GM12878 (cell line): ENCODE results near the gene CREB3L4. TPM values are rescaled to one million over a fixed set of nuclear protein-coding genes. Genes with fewer than 3 reads are reported as not detected.
A peak's percentile ranks its signal among the peaks of the same experiment; 100 is the strongest.

Experiments used
- ATAC-seq: fragments of 200-7000 bp; cut with Tn5 transposase; 3 replicates; pipeline ENCODE4 v1.9.1; 2020; ENCODE audit warnings: mild to moderate bottlenecking, moderate library complexity
- BruUV-seq: library from RNA; stranded (reverse); fragments of 400-500 nt; replicated peaks from 2 replicates; lab custom pipeline; 2021; lab: Mats Ljungman, UMichigan
- CTCF ChIA-PET: fragments of 300-600 bp; sonication (Branson Sonifier 250); formaldehyde crosslinking; extraction: SDS; loops from one replicate; lab custom pipeline; 2021; ENCODE audit warnings: inconsistent platforms; lab: Yijun Ruan, JAX
- POLR2A ChIA-PET: fragments of 350-600 bp; formaldehyde crosslinking; extraction: SDS; loops from one replicate; lab custom pipeline; 2021; ENCODE audit warnings: inconsistent platforms; lab: Charles Lee
- RAD21 ChIA-PET: fragments of 300-600 bp; sonication (Branson Sonifier 250); formaldehyde crosslinking; loops from one replicate; lab custom pipeline; 2023; ENCODE audit warnings: antibody characterized with exemption; ENCODE audit not compliant: unreplicated experiment; lab: Charles Lee
- SMC1A ChIA-PET: fragments of 300-600 bp; sonication (Branson Sonifier 250); formaldehyde crosslinking; loops from one replicate; lab custom pipeline; 2023; ENCODE audit not compliant: unreplicated experiment, uncharacterized antibody; lab: Charles Lee
- DNase-seq: peaks from one replicate; pipeline ENCODE4 v3.0.0-alpha.2; 2011; ENCODE audit warnings: low read depth, low spot score
- FAIRE-seq: peaks from 3 replicates; lab custom pipeline; 2011; peaks lifted over from hg19 to GRCh38; lab: Jason Lieb, UNC
- H2AFZ ChIP-seq: 2 replicates; pipeline ENCODE4 v1.6.0; 2011; ENCODE audit warnings: low read depth, low read length, control low read depth; ENCODE audit not compliant: control insufficient read depth
- H3K27ac ChIP-seq: 2 replicates; pipeline ENCODE4 v1.5.1; 2011; ENCODE audit warnings: control low read depth; ENCODE audit not compliant: control insufficient read depth, insufficient read depth
- H3K27me3 ChIP-seq, 2 experiments: replicated peaks in 1 of 2; 2 replicates each; pipeline versions ENCODE4 v1.6.0 to v1.6.1; 2011; ENCODE audit warnings: low read length in 1 of 2; ENCODE audit not compliant: control insufficient read depth in 2 of 2, insufficient read depth in 2 of 2
- H3K36me3 ChIP-seq, 2 experiments: 2 replicates each; pipeline ENCODE4 v1.5.1; 2011; ENCODE audit warnings: low read length in 1 of 2; ENCODE audit not compliant: control insufficient read depth in 2 of 2, insufficient read depth in 2 of 2
- H3K4me1 ChIP-seq: 2 replicates; pipeline ENCODE4 v1.6.1; 2011; ENCODE audit warnings: mild to moderate bottlenecking, low read length, moderate library complexity, mixed read lengths; ENCODE audit not compliant: control insufficient read depth, insufficient read depth
- H3K4me2 ChIP-seq: 2 replicates; pipeline ENCODE4 v1.6.0; 2011; ENCODE audit warnings: control low read depth; ENCODE audit not compliant: control insufficient read depth, insufficient read depth
- H3K4me3 ChIP-seq: fragments of 200-600 bp; sonication (generic); 2 replicates; pipeline ENCODE4 v1.5.1; 2016
- H3K79me2 ChIP-seq: 2 replicates; pipeline ENCODE4 v1.6.0; 2011; ENCODE audit warnings: low read length; ENCODE audit not compliant: control insufficient read depth, insufficient read depth
- H3K9ac ChIP-seq: 2 replicates; pipeline ENCODE4 v1.8.0; 2011; ENCODE audit warnings: low read length, control low read depth, mixed read lengths; ENCODE audit not compliant: control insufficient read depth, insufficient read depth
- H3K9me3 ChIP-seq: replicated peaks from 3 replicates; pipeline ENCODE4 v1.5.1; 2011; ENCODE audit warnings: mild to moderate bottlenecking, low read length; ENCODE audit not compliant: control insufficient read depth, insufficient read depth
- H4K20me1 ChIP-seq: 2 replicates; pipeline ENCODE4 v1.6.0; 2011; ENCODE audit not compliant: control insufficient read depth, insufficient read depth
- CHD1 ChIP-seq: IDR thresholded peaks from 2 replicates; pipeline ENCODE4 v1.6.1; 2012; ENCODE audit warnings: low read depth, low read length, improper control_type of control experiment
- CREM ChIP-seq: IDR thresholded peaks from 2 replicates; pipeline ENCODE4 v1.6.1; 2014; ENCODE audit warnings: antibody characterized with exemption, low read depth
- FOXK2 ChIP-seq: fragments of 450-650 bp; IDR thresholded peaks from 2 replicates; pipeline ENCODE4 v1.6.1; 2017; ENCODE audit warnings: mild to moderate bottlenecking, moderate library complexity
- HCFC1 ChIP-seq: fragments of 150-350 bp; IDR thresholded peaks from 2 replicates; pipeline ENCODE4 v1.6.1; 2014; ENCODE audit warnings: low read length
- IKZF1 ChIP-seq: fragments of 450-650 bp; conservative IDR thresholded peaks from 2 replicates; pipeline ENCODE4 v1.6.1; 2017; ENCODE audit warnings: antibody characterized with exemption, mild to moderate bottlenecking
- JUNB ChIP-seq: IDR thresholded peaks from 2 replicates; pipeline ENCODE4 v1.6.1; 2016; ENCODE audit warnings: antibody characterized with exemption, mild to moderate bottlenecking
- NRF1 ChIP-seq: conservative IDR thresholded peaks from 2 replicates; pipeline ENCODE4 v1.6.1; 2011; ENCODE audit warnings: mild to moderate bottlenecking, low read depth, low read length, improper control_type of control experiment
- POLR2AphosphoS2 ChIP-seq: IDR thresholded peaks from 2 replicates; pipeline ENCODE4 v1.6.1; 2011; ENCODE audit warnings: low read depth, mild to moderate bottlenecking, low read length, improper control_type of control experiment, moderate library complexity
- RFX5 ChIP-seq: IDR thresholded peaks from 2 replicates; pipeline ENCODE4 v1.6.1; 2011; ENCODE audit warnings: low read depth, low read length, improper control_type of control experiment
- SPI1 ChIP-seq: IDR thresholded peaks from 2 replicates; pipeline ENCODE4 v1.6.1; 2011; ENCODE audit warnings: low read depth, mild to moderate bottlenecking, low read length, moderate library complexity, borderline replicate concordance; ENCODE audit not compliant: insufficient read depth
- TARDBP ChIP-seq: IDR thresholded peaks from 2 replicates; pipeline ENCODE4 v1.6.1; 2016; ENCODE audit warnings: borderline replicate concordance
- WGBS: methylation state at CpG from one replicate; pipeline ENCODE4 v1.1.6; 2016; ENCODE audit warnings: low lambda C conversion rate; ENCODE audit not compliant: insufficient replicate concordance, insufficient coverage; ENCODE audit errors: missing lambda C conversion rate; 5-methylcytosine and 5-hydroxymethylcytosine counted together
- in situ Hi-C: fragments of 300-500 bp; cut with MboI; formaldehyde crosslinking; loops from 9 replicates; pipeline ENCODE4 v1.14.3; 2018; ENCODE audit warnings: mixed read lengths
- intact Hi-C: fragments of 100-400 bp; cut with micrococcal nuclease; formaldehyde crosslinking; loops from one replicate; pipeline ENCODE4 v1.14.2; 2022; ENCODE audit not compliant: unreplicated experiment
- polyA plus RNA-seq, 11 experiments: library from polyadenylated mRNA; depleted of rRNA in 4 of 11; unstranded in 6 of 11; stranded (reverse) in 5 of 11; fragments of >200 nt; fragmentation: Nextera tagmentation in 4 of 11; fragmentation: Illumina TruSeq in 1 of 11; extraction: Ambion mirVana in 4 of 11; extraction: Trizol in 1 of 11; gene quantifications; 1 replicate in 1 of 11; 2 replicates in 10 of 11; pipeline versions ENCODE4 v1.2.1 to v1.2.3, GENCODE V29; 2011 to 2016; ENCODE audit warnings: inconsistent platforms in 2 of 11, missing spikeins in 2 of 11, low read depth in 1 of 11
- total RNA-seq, 4 experiments: library from RNA; depleted of rRNA in 3 of 4; stranded (reverse); fragments of >200 nt in 3 of 4; fragmentation: Illumina TruSeq in 1 of 4; extraction: Trizol in 1 of 4; gene quantifications; 2 replicates each; pipeline versions ENCODE4 v1.2.1 to v1.2.3, GENCODE V29; 2013 to 2021
- TF ChIP-seq, protein P1 (sequence below): IDR thresholded peaks from 2 replicates; pipeline ENCODE4 v1.6.1; 2012; ENCODE audit warnings: low read depth, low read length, improper control_type of control experiment
- TF ChIP-seq, protein P2 (sequence below): fragments of 450-650 bp; formaldehyde crosslinking; IDR thresholded peaks from 2 replicates; pipeline ENCODE4 v1.5.0; 2022; ENCODE audit warnings: mild to moderate bottlenecking, missing genetic modification characterization

CREB3L4 gene
- total and polyA plus RNA-seq, 10 of the 15 experiments (the other 5 are each of a cell fraction or from before 2014, with no cell fraction given), result 9.7 to 14.0 (median 12.1) TPM

DNA sequence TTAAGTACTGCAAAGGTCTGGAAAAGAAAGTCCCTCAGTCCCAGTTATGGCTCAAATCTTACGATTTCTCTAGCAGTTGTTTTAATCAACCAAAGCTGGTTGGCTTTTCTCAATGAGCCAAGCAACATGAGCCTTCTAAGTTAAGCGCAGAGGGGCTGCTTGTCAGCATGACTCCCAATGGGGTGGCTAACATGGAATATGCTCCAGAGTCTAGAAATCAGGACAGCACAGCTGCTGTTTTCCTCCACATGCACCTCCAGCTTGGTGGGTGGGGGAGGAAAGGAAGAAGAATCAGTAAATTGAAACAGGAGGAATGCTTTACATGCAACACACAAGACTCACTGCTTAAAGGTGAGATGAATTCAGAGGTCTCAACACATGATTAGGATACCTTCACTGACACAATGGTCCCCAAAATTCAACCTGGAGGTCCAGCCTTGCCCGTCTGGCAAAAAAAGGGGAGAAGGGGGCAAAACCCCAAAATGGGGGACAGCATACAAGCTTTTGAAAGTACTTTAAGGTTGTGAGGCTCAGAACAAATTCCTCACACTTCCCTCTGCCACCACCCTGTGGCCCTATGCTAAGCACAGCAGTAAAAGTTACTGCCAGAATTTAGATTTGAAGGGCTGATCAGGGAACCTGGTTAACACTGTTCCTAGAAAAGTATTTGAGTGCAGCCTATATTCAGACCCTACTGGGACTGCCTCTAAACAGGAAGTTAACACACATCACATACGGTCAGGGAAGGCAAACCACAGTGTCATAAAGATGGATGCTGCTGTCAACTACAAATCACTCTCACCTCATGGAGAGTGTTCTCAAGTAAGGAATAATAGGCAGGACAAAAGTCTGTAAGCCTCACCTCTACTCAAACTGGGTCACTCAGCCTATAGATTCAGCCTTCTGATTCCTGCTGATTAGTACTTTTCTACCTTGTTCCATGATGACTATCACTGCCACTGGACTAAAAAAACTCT lies 47.5 kb upstream of the CREB3L4 start:
- Histone ChIP-seq H2AFZ (no peak overlapping the region), H3K36me3 (peaks cover 0 to 9% of the 10 kb centered on the region in 2 experiments; a peak in 2 of 4 replicates), H3K4me2 (peak overlapping the region; percentile 93), H3K9ac (peak overlapping the region; percentile 78), H3K4me3 (peak overlapping the region; percentile 98), H3K27ac (peak overlapping the region; percentile 83), H4K20me1 (no peaks in the 10 kb centered on the region; the same call in 1 of the 2 replicates), H3K27me3 (no peaks in the 10 kb centered on the region), H3K79me2 (peaks cover 77% of the 10 kb centered on the region), H3K4me1 (peaks cover 3% of the 10 kb centered on the region; the same call in 1 of the 2 replicates), H3K9me3 (no peaks in the 10 kb centered on the region)
- ChIA-PET SMC1A (interaction anchor here (0.8 to 7.7 kb wide), 27 partner anchors 10 to 257 kb away, joined by 3 to 59 read pairs (median 5); partner anchors contain the start of genes DENND4B and RAB13), RAD21 (interaction anchor here (0.6 to 6.4 kb wide), 21 partner anchors 9 to 128 kb away, joined by 3 to 55 read pairs (median 4); partner anchors contain the start of genes CREB3L4, CRTC2, DENND4B and JTB), CTCF (interaction anchor here (0.6 to 14.9 kb wide), 35 partner anchors 8 to 415 kb away, joined by 3 to 138 read pairs (median 4); partner anchors contain the start of genes CREB3L4, DENND4B, JTB and RAB13), POLR2A (interaction anchor here (0.9 to 10.1 kb wide), 12 partner anchors 9 to 99 kb away, joined by 3 to 83 read pairs (median 5); partner anchors contain the start of genes CREB3L4, DENND4B, JTB and SLC39A1)
- BruUV-seq, result no TSS peak
- ATAC-seq, result peak; percentile 2
- in situ Hi-C loops, result no loop called here
- DNase-seq, result no peak
- FAIRE-seq, result no peak
- WGBS, result 25% methylated on average over 4 of the region's 4 CpGs
- intact Hi-C loops, result loop anchor here (1.0 to 5.0 kb wide), 3 partner anchors 78 to 113 kb away; no protein-coding TSS in a partner anchor
- TF ChIP-seq POLR2AphosphoS2 (no peak), RFX5 (no peak), CREM (no peak), IKZF1 (0 out of 2 replicates have a peak, but pooled peaks have one; percentile 34), CHD1 (no peak), TARDBP (no peak), FOXK2 (no peak), SPI1 (no peak), JUNB (no peak), NRF1 (no peak), HCFC1 (no peak)
- TF ChIP-seq, protein P1, sequence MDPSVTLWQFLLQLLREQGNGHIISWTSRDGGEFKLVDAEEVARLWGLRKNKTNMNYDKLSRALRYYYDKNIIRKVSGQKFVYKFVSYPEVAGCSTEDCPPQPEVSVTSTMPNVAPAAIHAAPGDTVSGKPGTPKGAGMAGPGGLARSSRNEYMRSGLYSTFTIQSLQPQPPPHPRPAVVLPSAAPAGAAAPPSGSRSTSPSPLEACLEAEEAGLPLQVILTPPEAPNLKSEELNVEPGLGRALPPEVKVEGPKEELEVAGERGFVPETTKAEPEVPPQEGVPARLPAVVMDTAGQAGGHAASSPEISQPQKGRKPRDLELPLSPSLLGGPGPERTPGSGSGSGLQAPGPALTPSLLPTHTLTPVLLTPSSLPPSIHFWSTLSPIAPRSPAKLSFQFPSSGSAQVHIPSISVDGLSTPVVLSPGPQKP, result no peak
- TF ChIP-seq, protein P2, sequence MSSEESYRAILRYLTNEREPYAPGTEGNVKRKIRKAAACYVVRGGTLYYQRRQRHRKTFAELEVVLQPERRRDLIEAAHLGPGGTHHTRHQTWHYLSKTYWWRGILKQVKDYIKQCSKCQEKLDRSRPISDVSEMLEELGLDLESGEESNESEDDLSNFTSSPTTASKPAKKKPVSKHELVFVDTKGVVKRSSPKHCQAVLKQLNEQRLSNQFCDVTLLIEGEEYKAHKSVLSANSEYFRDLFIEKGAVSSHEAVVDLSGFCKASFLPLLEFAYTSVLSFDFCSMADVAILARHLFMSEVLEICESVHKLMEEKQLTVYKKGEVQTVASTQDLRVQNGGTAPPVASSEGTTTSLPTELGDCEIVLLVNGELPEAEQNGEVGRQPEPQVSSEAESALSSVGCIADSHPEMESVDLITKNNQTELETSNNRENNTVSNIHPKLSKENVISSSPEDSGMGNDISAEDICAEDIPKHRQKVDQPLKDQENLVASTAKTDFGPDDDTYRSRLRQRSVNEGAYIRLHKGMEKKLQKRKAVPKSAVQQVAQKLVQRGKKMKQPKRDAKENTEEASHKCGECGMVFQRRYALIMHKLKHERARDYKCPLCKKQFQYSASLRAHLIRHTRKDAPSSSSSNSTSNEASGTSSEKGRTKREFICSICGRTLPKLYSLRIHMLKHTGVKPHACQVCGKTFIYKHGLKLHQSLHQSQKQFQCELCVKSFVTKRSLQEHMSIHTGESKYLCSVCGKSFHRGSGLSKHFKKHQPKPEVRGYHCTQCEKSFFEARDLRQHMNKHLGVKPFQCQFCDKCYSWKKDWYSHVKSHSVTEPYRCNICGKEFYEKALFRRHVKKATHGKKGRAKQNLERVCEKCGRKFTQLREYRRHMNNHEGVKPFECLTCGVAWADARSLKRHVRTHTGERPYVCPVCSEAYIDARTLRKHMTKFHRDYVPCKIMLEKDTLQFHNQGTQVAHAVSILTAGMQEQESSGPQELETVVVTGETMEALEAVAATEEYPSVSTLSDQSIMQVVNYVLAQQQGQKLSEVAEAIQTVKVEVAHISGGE (CRISPR knock-in tag), result peak; percentile 42; the same call in 1 of the 2 replicates
